Heart left ventricle (tissue), 16 donors: ENCODE results near the gene BTNL8. TPM values are rescaled to one million over a fixed set of nuclear protein-coding genes. Genes with fewer than 3 reads are reported as not detected.

Experiments used
- ATAC-seq, 4 donors: fragments of 200-7000 bp; cut with Tn5 transposase; one replicate each; pipeline ENCODE4 v1.9.1; 2020 to 2022; ENCODE audit warnings: moderate library complexity in 4 of 4, mild to moderate bottlenecking in 3 of 4, moderate number of reproducible peaks in 1 of 4
- DNase-seq, 5 donors: peaks; one replicate each; pipeline ENCODE4 v3.0.0-alpha.2; 2020
- H3K27ac ChIP-seq, 12 donors: fragments of 200-600 bp; sonication (generic) in 4 of 12; one replicate each; pipeline versions ENCODE4 v1.5.0 to v1.8.0; 2016 to 2022; ENCODE audit warnings: mild to moderate bottlenecking in 2 of 12
- H3K27me3 ChIP-seq, 9 donors: fragments of 200-600 bp; sonication (generic) in 2 of 9; one replicate each; pipeline versions ENCODE4 v1.5.1 to v1.8.0; 2016 to 2022; ENCODE audit warnings: mild to moderate bottlenecking in 3 of 9
- H3K36me3 ChIP-seq, 9 donors: fragments of 200-600 bp; sonication (generic) in 2 of 9; one replicate each; pipeline versions ENCODE4 v1.5.0 to v1.8.0; 2018 to 2022; ENCODE audit warnings: mild to moderate bottlenecking in 2 of 9
- H3K4me1 ChIP-seq, 12 donors: fragments of 200-600 bp; sonication (generic) in 4 of 12; one replicate each; pipeline versions ENCODE4 v1.5.0 to v1.8.0; 2016 to 2022; ENCODE audit warnings: mild to moderate bottlenecking in 3 of 12
- H3K4me3 ChIP-seq, 12 donors: fragments of 200-600 bp; sonication (generic) in 4 of 12; one replicate each; pipeline versions ENCODE4 v1.5.0 to v1.8.0; 2017 to 2022; ENCODE audit warnings: mild to moderate bottlenecking in 9 of 12, moderate library complexity in 4 of 12
- H3K9me3 ChIP-seq, 12 donors: fragments of 200-600 bp; sonication (generic) in 4 of 12; one replicate each; pipeline versions ENCODE4 v1.5.0 to v1.8.0; 2016 to 2022; ENCODE audit warnings: mild to moderate bottlenecking in 1 of 12
- CTCF ChIP-seq, 12 donors: fragments of 200-600 bp; sonication (generic) in 4 of 12; IDR thresholded peaks; one replicate each; pipeline versions ENCODE4 v1.5.0 to v1.8.0; 2018 to 2022; ENCODE audit warnings: antibody characterized with exemption in 12 of 12, mild to moderate bottlenecking in 5 of 12
- POLR2A ChIP-seq, 2 donors: fragments of 450-650 bp; IDR thresholded peaks; one replicate each; pipeline ENCODE4 v1.6.1; 2017; ENCODE audit warnings: antibody characterized with exemption in 2 of 2, mild to moderate bottlenecking in 2 of 2, moderate library complexity in 2 of 2
- whole genome bisulfite sequencing, 4 donors: extraction: QIAGEN DNeasy Blood & Tissue Kit in 2 of 4; methylation state at CpG; one replicate each; pipeline versions ENCODE4 v1.1.5 to v1.1.7; 2013 to 2018; 5-methylcytosine and 5-hydroxymethylcytosine counted together
- intact Hi-C, 10 donors: fragments of 100-400 bp; cut with DNase I; formaldehyde crosslinking; loops; one replicate each; pipeline versions ENCODE4 v1.11.1 to v1.14.2; 2022
- polyA plus RNA-seq, 2 donors: library from polyadenylated mRNA; stranded (reverse); fragments of 200-250 nt; gene quantifications; one replicate each; pipeline ENCODE4 v1.2.3, GENCODE V29; 2013
- total RNA-seq, 9 donors: library from RNA; depleted of rRNA in 2 of 9; stranded (reverse); fragments of >200 nt in 2 of 9; fragmentation: NEBNext Ultra II Directional in 3 of 9; extraction: Animal tissue kit (Norgen Biotek cat#: 25700) in 3 of 9; gene quantifications; one replicate each; pipeline versions ENCODE4 v1.1.0 to v1.2.4, GENCODE V29; 2016 to 2023
- donor health status: ischemic (EF 13 %, LVEDD 7.1; RV severe dilation, severe dysfunction).
- donor health status: healthy with polysubstance abuse.
- donor health status: DM: no; HTN: yes; CAD: no.
- donor health status: DM: no; HTN: no; CAD: no.
- donor health status: ischemic (EF 25% LVEDD 6.9; RV normal size, moderate dysfunction).
- donor health status: ischemic (EF 25% LVEDD 5.7; RV mildly dilated, moderate dysfunction).
- donor health status: healthy.
- donor health status: DM: yes; HTN: yes; CAD: no.
- donor health status: ischemic (EF 35%, LVEDD 5.7; RV mildly dilated, moderate dysfunction).
- donor health status: nonischemic (EF 11% LVEDD 7.7; RV severe dilation, severe dysfunction).
- donor health status: DM: yes; HTN: yes; CAD: no.
- donor health status: PGD.
- donor health status: ischemic (EF 29% LVEDD 5.4; RV normal size, mild dysfunction).
- donor health status: nonischemic (EF 23%, LVEDD 6.1; RV moderate dilation, normal function).

Gene BTNL8
- total and polyA plus RNA-seq, 11 donors: 0.14 to 0.84 (median 0.20) TPM; not detected in 7

GRCh38 chr5:180960209-180960608 is 61.2 kb downstream of the BTNL8 start:
- no peak for ATAC-seq
- Histone ChIP-seq H3K36me3 (no peaks in the 10 kb centered on the region), H3K4me1 (no peaks in the 10 kb centered on the region), H3K4me3 (no peak overlapping the region), H3K27ac (no peak overlapping the region), H3K9me3 (no peaks in the 10 kb centered on the region), H3K27me3 (no peaks in the 10 kb centered on the region)
- intact Hi-C loops: no loop called here
- no peak for DNase-seq
- 64 to 78% (median 72%) methylated on average over 3 of the region's 3 CpGs for WGBS, 4 donors
- TF ChIP-seq POLR2A (IDR thresholded peaks at IDR 0.05) (no peak), CTCF (IDR thresholded peaks at IDR 0.05) (no peak)

DNA sequence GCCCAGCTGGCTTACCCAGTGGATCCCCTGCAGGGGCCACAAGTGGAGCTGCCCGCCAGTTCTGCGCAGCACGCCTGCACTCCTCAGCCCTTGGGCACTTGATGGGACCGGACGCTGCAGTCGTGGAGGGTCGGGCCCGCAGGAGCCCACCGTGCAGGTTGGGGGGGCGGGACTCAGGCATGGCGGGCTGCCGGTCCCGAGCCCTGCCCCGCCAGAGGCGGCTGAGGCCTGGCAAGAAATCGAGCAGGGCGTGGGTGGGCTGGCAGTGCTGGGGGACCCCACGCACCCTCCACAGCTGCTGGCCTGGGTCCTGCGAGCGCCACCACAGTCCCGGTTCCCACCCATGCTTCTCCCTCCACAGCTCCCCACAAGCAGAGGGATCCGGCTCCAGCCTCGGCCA is 70.4 kb downstream of the BTNL8 start:
- no peak for ATAC-seq
- intact Hi-C loops: no loop called here

DNA sequence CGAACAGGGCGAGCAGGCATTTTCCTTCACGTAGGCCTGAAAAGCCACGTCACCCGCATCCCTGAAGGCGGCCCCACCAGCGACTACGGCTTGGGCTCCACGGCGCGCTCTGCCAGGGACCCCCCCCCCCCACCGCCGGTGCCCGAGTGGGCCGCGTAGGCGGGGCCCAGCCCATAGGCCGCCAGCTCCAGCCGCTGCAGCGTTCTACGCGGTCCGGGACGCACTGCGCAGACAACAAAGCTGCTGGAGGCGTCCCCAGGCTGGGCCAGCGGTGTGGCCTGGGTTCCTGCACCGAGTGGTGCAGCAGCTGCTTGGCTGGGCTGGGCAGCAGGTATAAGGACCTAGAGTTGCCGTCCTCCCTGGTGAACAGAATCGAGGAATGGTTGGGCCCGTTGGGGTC is 71.4 kb downstream of the BTNL8 start:
- Histone ChIP-seq H3K4me1 (no peaks in the 10 kb centered on the region), H3K27ac (no peak overlapping the region), H3K36me3 (no peaks in the 10 kb centered on the region), H3K4me3 (no peak overlapping the region), H3K9me3 (no peaks in the 10 kb centered on the region), H3K27me3 (peaks cover 0 to 3% (median 0%) of the 10 kb centered on the region in 9 donors)
- ATAC-seq (no peak), DNase-seq (no peak)
- intact Hi-C loops: no loop called here
- no peak for TF ChIP-seq POLR2A (IDR thresholded peaks at IDR 0.05)
- TF ChIP-seq CTCF (IDR thresholded peaks at IDR 0.05): no peak
- WGBS, 4 donors: 92 to 97% (median 94%) methylated on average over 26 to 31 of the region's 31 CpGs; no CpG with 5 or more reads in 1 of the 4 donors

More for the DNA sequence above, 70.4 kb downstream of the BTNL8 start:
- Histone ChIP-seq H3K27ac (no peak overlapping the region), H3K4me1 (no peaks in the 10 kb centered on the region), H3K9me3 (no peaks in the 10 kb centered on the region), H3K27me3 (peaks cover 0 to 3% (median 0%) of the 10 kb centered on the region in 9 donors), H3K36me3 (no peaks in the 10 kb centered on the region), H3K4me3 (no peak overlapping the region)
- WGBS, 4 donors: 93 to 96% (median 95%) methylated on average over 22 to 23 of the region's 23 CpGs; no CpG with 5 or more reads in 1 of the 4 donors
- TF ChIP-seq POLR2A (IDR thresholded peaks at IDR 0.05): no peak
- TF ChIP-seq CTCF (IDR thresholded peaks at IDR 0.05): no peak
- DNase-seq: no peak

GRCh38 chr5:180970875-180971274 is 71.9 kb downstream of the BTNL8 start:
- H3K36me3 ChIP-seq: no peaks in the 10 kb centered on the region
- H3K4me3 ChIP-seq: no peak overlapping the region
- peaks cover 0 to 3% (median 0%) of the 10 kb centered on the region in 9 donors for H3K27me3 ChIP-seq
- H3K9me3 ChIP-seq: no peaks in the 10 kb centered on the region
- 67 to 71% (median 68%) methylated on average over 4 of the region's 4 CpGs for WGBS, 4 donors
- intact Hi-C loops: no loop called here
- H3K27ac ChIP-seq: no peak overlapping the region
- ATAC-seq: no peak
- H3K4me1 ChIP-seq: no peaks in the 10 kb centered on the region
- TF ChIP-seq CTCF (IDR thresholded peaks at IDR 0.05) (no peak), POLR2A (IDR thresholded peaks at IDR 0.05) (no peak)
- no peak for DNase-seq
